ENCODE results near the gene PCP4L1. TPM values are rescaled to one million over a fixed set of nuclear protein-coding genes. Genes with fewer than 3 reads are reported as not detected.

The PCP4L1 gene
- not detected in 2 replicates for total RNA-seq

GRCh38 chr1:161258439-161259344 is at the start of gene PCP4L1:
PCP4L1 (plus strand) TSS chr1:161258745; CDS start chr1:161258975, 230 bp downstream.

DNA sequence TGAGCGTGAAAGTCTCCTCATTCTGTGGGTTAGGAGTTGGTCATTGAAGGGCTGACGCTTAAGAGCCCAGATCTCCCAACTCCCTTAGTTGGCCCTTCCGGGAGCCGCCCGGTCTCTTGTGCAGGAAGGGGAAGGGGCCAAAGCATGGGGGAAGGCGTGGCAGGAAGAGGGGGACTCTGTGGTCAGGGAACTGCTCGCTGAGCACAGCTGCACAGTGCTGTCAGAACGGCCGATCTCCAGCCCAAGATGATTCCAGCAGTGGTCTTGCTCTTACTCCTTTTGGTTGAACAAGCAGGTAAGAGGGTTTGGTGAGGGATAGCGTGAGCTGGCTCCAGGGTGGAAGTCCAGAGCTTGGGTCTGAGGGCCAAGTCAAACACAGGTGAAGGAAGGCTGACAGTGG is 43.5 kb upstream of the PCP4L1 start, which contains the start of gene FCER1G:
TSS of gene FCER1G (plus strand) at position 220 of the 400 bp plus-strand sequence. CDS start at position 247, 27 bp downstream.

GRCh38 chr1:161225534-161226319 is 32.8 kb upstream of the PCP4L1 start, which contains the start of gene TOMM40L:
TOMM40L (plus strand) TSS chr1:161226060; CDS start chr1:161226490, 430 bp downstream.

GRCh38 chr1:161238039-161238473 is 20.5 kb upstream of the PCP4L1 start, which contains the start of gene NR1I3:
NR1I3 (minus strand) TSS chr1:161238203; CDS start chr1:161236565, 1,638 bp downstream.

DNA sequence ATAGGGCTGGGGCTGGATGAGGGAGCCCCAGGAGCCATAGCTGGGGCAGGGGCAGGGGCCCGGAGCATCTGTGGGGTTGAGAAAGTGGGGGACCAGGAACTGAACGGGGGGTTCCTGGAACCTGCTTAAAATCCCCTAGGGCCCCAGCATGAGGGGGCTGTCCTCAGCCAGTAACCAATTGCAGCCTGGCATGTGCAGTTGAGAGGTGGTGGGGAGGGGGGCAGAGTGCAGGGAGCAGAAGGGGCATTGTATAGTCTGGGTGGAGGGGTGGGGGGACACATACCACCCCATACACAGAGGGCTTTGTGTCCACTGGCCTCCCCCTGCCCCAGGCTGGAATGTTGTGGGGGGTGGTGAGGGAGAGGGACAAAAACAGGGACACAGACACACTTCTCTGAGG is 51.3 kb downstream of the PCP4L1 start, which contains the start of gene MPZ:
TSS of gene MPZ (minus strand) at position 101 of the 400 bp plus-strand sequence. CDS start at position 38, 63 bp downstream.

DNA sequence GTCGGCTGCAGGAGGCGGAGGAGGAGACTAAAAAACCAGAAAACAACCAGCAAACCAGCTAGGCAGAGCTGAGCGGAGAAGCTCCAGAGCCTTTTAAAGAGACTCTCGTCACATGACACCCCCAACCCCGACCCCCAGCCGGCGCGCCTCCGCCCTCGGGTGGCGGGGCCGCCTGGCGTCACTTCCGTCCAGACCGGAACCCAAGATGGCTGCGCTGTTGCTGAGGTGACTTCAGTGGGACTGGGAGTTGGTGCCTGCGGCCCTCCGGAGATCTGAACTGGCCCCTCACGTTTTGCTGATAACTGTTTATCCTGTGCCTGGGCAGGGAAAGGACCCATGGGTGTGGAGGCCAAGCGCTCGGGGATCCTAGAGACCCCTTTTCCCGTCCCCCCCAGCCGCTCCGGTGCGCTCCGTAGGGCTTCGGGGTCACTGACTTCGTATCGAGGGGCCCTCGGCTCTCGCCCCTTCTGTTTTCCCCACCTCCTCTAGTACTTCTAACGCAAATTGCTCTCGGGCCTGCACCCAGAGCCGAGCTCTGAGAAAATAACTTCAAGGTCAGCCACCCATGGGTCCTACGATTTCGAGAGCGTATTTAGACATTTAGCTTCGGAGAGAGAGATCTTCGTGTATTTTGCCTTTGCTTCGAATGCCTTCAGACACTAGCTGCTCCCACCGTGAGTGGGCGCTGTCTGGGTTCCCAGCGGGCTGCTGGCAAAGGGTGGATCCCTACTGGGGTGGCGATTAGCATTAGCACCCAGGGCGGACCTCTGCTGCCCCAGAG is 55.8 kb downstream of the PCP4L1 start, which contains the start of gene SDHC:
TSS of gene SDHC (plus strand) at position 181 of the 781 bp plus-strand sequence. CDS start at position 206, 25 bp downstream.

Other genes starting within 250 kb of the PCP4L1 start
- gene F11R, start 237.6 kb upstream of the PCP4L1 start, total RNA-seq: 84.2 and 331 TPM in 2 replicates
- 3.8 TPM in 1 of 2 replicates, not detected in the other for gene TSTD1, start 219.8 kb upstream of the PCP4L1 start, total RNA-seq
- 104 and 119 TPM in 2 replicates for gene USF1, start 212.8 kb upstream of the PCP4L1 start, total RNA-seq
- gene ARHGAP30, start 188.9 kb upstream of the PCP4L1 start, total RNA-seq: not detected in 2 replicates
- gene NECTIN4, start 169.2 kb upstream of the PCP4L1 start, total RNA-seq: 0.31 and 0.32 TPM in 2 replicates
- 1.5 and 1.6 TPM in 2 replicates for gene KLHDC9, start 160.4 kb upstream of the PCP4L1 start, total RNA-seq
- gene PFDN2, start 140.7 kb upstream of the PCP4L1 start, total RNA-seq: 31.4 and 45.7 TPM in 2 replicates
- gene NIT1, start 140.6 kb upstream of the PCP4L1 start, total RNA-seq: 10.8 and 12.5 TPM in 2 replicates
- 21.7 and 47.4 TPM in 2 replicates for gene DEDD, start 126.1 kb upstream of the PCP4L1 start, total RNA-seq
- gene UFC1, start 104.8 kb upstream of the PCP4L1 start, total RNA-seq: 119 and 137 TPM in 2 replicates
- gene USP21, start 99.2 kb upstream of the PCP4L1 start, total RNA-seq: 3.6 and 7.8 TPM in 2 replicates
- gene PPOX, start 92.3 kb upstream of the PCP4L1 start, total RNA-seq: 13.7 and 15.4 TPM in 2 replicates
- 16.0 and 29.8 TPM in 2 replicates for gene B4GALT3, start 81.2 kb upstream of the PCP4L1 start, total RNA-seq
- 9.7 and 9.9 TPM in 2 replicates for gene ADAMTS4, start 59.7 kb upstream of the PCP4L1 start, total RNA-seq
- 139 and 183 TPM in 2 replicates for gene NDUFS2, start 56.4 kb upstream of the PCP4L1 start, total RNA-seq
- 0.16 TPM in 1 of 2 replicates, not detected in the other for gene FCER1G, start 43.5 kb upstream of the PCP4L1 start, total RNA-seq
- not detected in 2 replicates for gene APOA2, start 35.1 kb upstream of the PCP4L1 start, total RNA-seq
- 14.2 and 18.3 TPM in 2 replicates for gene TOMM40L, start 32.7 kb upstream of the PCP4L1 start, total RNA-seq
- not detected in 2 replicates for gene NR1I3, start 20.5 kb upstream of the PCP4L1 start, total RNA-seq
- 0.76 and 0.81 TPM in 2 replicates for gene MPZ, start 51.2 kb downstream of the PCP4L1 start, total RNA-seq
- 6.3 and 23.0 TPM in 2 replicates for gene SDHC, start 55.6 kb downstream of the PCP4L1 start, total RNA-seq
- not detected in 2 replicates for gene CFAP126, start 109.1 kb downstream of the PCP4L1 start, total RNA-seq
- gene FCGR2A, start 246.7 kb downstream of the PCP4L1 start, total RNA-seq: 0.44 TPM in 1 of 2 replicates, not detected in the other

Measured in bladder microvascular endothelial cell (primary cell).